Vagina (tissue), 2 donors: ENCODE measurements around the gene AKAP13. TPM values are rescaled to one million over a fixed set of nuclear protein-coding genes. Genes with fewer than 3 reads are reported as not detected.

Experiments used
- DNase-seq, 2 donors: peaks; one replicate each; pipeline ENCODE4 v3.0.0-alpha.2; 2017; ENCODE audit errors: extremely low spot score in 2 of 2
- H3K27ac ChIP-seq: fragments of 200-600 bp; sonication (generic); one replicate; pipeline ENCODE4 v1.5.1; 2019
- H3K27me3 ChIP-seq: fragments of 200-600 bp; sonication (generic); one replicate; pipeline ENCODE4 v1.5.1; 2019
- H3K36me3 ChIP-seq, 2 donors: fragments of 200-600 bp; sonication (generic); one replicate each; pipeline ENCODE4 v1.5.1; 2017 to 2019
- H3K4me1 ChIP-seq: fragments of 200-600 bp; sonication (generic); one replicate; pipeline ENCODE4 v1.5.1; 2019
- H3K4me3 ChIP-seq, 2 donors: fragments of 200-600 bp; sonication (generic); 1 replicate in 1 of 2; 2 replicates in 1 of 2; pipeline ENCODE4 v1.5.1; 2016 to 2019
- H3K9me3 ChIP-seq: fragments of 200-600 bp; sonication (generic); one replicate; pipeline ENCODE4 v1.5.1; 2019
- POLR2A ChIP-seq, 2 donors: fragments of 450-650 bp; IDR thresholded peaks; one replicate each; pipeline ENCODE4 v1.6.1; 2017; ENCODE audit warnings: antibody characterized with exemption in 2 of 2, mild to moderate bottlenecking in 2 of 2, moderate library complexity in 2 of 2
- POLR2AphosphoS5 ChIP-seq, 2 donors: sonication (generic); formaldehyde crosslinking; IDR thresholded peaks; one replicate each; pipeline ENCODE4 v1.9.0; 2017; ENCODE audit warnings: antibody characterized with exemption in 2 of 2, mild to moderate bottlenecking in 2 of 2, low read depth in 1 of 2; ENCODE audit not compliant: insufficient read depth in 1 of 2
- intact Hi-C: fragments of 100-400 bp; cut with DNase I; formaldehyde crosslinking; loops from one replicate; pipeline ENCODE4 v1.15.1; 2023
- total RNA-seq: library from RNA; depleted of rRNA; stranded (reverse); fragments of >200 nt; gene quantifications from one replicate; pipeline ENCODE4 v1.2.3, GENCODE V29; 2016
- TF ChIP-seq, protein P1 (sequence below), 3 experiments: fragments of 450-650 bp in 2 of 3; fragments of 200-600 bp in 1 of 3; sonication (generic) in 1 of 3; IDR thresholded peaks; one replicate each; pipeline ENCODE4 v1.5.1; 2017 to 2019; ENCODE audit warnings: antibody characterized with exemption in 3 of 3, mild to moderate bottlenecking in 2 of 3, moderate library complexity in 2 of 3

The AKAP13 gene
- total RNA-seq, 1 donor from 2014 or later: 177 TPM

DNA sequence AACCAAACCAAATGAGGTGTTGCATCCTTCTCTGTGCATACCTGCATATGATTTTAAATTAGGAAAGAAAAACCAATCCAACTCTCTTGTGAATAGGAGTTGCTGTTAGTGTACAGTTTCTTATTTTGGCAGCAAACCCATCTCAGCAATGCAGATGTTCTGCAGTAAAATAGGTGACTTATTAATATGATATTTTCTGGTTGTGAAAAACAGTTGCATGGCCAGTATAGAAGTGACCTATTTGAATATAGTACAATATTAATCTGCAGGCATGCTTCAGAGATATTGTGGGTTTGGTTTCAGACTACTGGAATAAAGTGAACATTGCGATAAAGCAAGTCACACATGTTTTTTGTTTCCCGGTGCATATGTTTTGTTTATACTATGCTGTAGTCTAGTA, 42.2 kb downstream of the AKAP13 start:
- intact Hi-C loops: no loop called here
- H3K36me3 ChIP-seq: no peaks in the 10 kb centered on the region
- H3K27me3 ChIP-seq: no peaks in the 10 kb centered on the region
- H3K27ac ChIP-seq: no peak overlapping the region
- H3K4me1 ChIP-seq: peaks cover 41% of the 10 kb centered on the region
- TF ChIP-seq, protein P1, sequence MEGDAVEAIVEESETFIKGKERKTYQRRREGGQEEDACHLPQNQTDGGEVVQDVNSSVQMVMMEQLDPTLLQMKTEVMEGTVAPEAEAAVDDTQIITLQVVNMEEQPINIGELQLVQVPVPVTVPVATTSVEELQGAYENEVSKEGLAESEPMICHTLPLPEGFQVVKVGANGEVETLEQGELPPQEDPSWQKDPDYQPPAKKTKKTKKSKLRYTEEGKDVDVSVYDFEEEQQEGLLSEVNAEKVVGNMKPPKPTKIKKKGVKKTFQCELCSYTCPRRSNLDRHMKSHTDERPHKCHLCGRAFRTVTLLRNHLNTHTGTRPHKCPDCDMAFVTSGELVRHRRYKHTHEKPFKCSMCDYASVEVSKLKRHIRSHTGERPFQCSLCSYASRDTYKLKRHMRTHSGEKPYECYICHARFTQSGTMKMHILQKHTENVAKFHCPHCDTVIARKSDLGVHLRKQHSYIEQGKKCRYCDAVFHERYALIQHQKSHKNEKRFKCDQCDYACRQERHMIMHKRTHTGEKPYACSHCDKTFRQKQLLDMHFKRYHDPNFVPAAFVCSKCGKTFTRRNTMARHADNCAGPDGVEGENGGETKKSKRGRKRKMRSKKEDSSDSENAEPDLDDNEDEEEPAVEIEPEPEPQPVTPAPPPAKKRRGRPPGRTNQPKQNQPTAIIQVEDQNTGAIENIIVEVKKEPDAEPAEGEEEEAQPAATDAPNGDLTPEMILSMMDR (IDR thresholded peaks at IDR 0.05): no peak
- TF ChIP-seq POLR2A (IDR thresholded peaks at IDR 0.05): no peak
- no peak for TF ChIP-seq POLR2AphosphoS5 (IDR thresholded peaks at IDR 0.05; ENCODE audit: insufficient read depth in 1 of 2, low read depth in 1 of 2)
- H3K4me3 ChIP-seq: no peak overlapping the region
- DNase-seq: no peak
- no peaks in the 10 kb centered on the region for H3K9me3 ChIP-seq

- Histone ChIP-seq H3K9me3 (no peaks in the 10 kb centered on the region), H3K36me3 (no peaks in the 10 kb centered on the region), H3K4me1 (peaks cover 41% of the 10 kb centered on the region), H3K27me3 (no peaks in the 10 kb centered on the region), H3K27ac (no peak overlapping the region), H3K4me3 (no peak overlapping the region)
- no peak for DNase-seq
- TF ChIP-seq POLR2AphosphoS5 (IDR thresholded peaks at IDR 0.05; ENCODE audit: insufficient read depth in 1 of 2, low read depth in 1 of 2) (no peak), POLR2A (IDR thresholded peaks at IDR 0.05) (no peak)
- TF ChIP-seq, protein P1 (IDR thresholded peaks at IDR 0.05): no peak
- intact Hi-C loops: no loop called here
These were observed 42.9 kb downstream of the AKAP13 start for GRCh38 chr15:85423256-85423655.

GRCh38 chr15:85424154-85424553, 43.8 kb downstream of the AKAP13 start:
- TF ChIP-seq POLR2A (IDR thresholded peaks at IDR 0.05) (no peak), POLR2AphosphoS5 (IDR thresholded peaks at IDR 0.05; ENCODE audit: insufficient read depth in 1 of 2, low read depth in 1 of 2) (no peak)
- TF ChIP-seq, protein P1 (IDR thresholded peaks at IDR 0.05): no peak
- Histone ChIP-seq H3K27me3 (no peaks in the 10 kb centered on the region), H3K9me3 (no peaks in the 10 kb centered on the region), H3K4me1 (peaks cover 41% of the 10 kb centered on the region), H3K27ac (no peak overlapping the region), H3K4me3 (no peak overlapping the region), H3K36me3 (no peaks in the 10 kb centered on the region)
- intact Hi-C loops: no loop called here
- no peak for DNase-seq

GRCh38 chr15:85426481-85426880, 46.1 kb downstream of the AKAP13 start:
- TF ChIP-seq POLR2A (IDR thresholded peaks at IDR 0.05): no peak
- no peak for TF ChIP-seq POLR2AphosphoS5 (IDR thresholded peaks at IDR 0.05; ENCODE audit: insufficient read depth in 1 of 2, low read depth in 1 of 2)
- TF ChIP-seq, protein P1 (IDR thresholded peaks at IDR 0.05): no peak
- Histone ChIP-seq H3K9me3 (no peaks in the 10 kb centered on the region), H3K36me3 (no peaks in the 10 kb centered on the region), H3K4me1 (peaks cover 33% of the 10 kb centered on the region), H3K27ac (no peak overlapping the region), H3K4me3 (no peak overlapping the region), H3K27me3 (no peaks in the 10 kb centered on the region)
- no peak for DNase-seq
- intact Hi-C loops: no loop called here

DNA sequence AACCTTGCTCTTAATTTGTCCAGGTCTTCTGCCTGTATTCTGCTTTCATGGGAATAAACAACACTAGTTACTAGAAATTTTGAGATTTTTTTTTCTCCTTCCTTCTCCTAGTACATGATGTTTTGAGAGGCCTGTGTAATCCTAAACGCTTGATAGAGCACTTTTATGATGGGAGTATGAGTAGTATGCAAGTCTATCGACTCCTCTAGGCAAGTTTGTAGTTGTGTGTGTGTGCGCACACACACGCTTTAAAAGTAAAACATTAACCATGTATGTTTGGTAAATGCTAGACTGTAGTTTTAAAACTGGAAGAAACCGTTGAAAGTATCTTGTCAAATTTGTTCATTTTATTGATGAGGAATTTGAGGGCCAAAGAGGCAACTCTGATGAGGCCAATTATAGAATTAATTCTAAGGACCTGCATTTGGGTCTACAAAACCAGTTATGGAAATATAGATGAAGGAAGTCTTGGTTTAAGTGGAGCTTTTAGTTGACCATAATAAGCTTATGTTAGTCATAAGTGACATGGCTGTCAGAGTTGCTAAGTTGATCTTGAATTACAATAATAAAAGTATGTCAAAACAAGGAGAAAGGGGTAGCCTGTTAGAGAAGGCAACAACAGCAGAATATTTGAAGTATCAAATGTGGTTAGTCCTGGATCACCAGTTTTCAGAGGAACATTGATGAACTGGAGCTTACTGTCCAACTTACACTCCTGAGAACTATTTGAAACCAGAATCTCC, 47.1 kb downstream of the AKAP13 start:
- Histone ChIP-seq H3K27ac (no peak overlapping the region), H3K9me3 (no peaks in the 10 kb centered on the region), H3K36me3 (no peaks in the 10 kb centered on the region), H3K4me3 (no peak overlapping the region), H3K4me1 (peaks cover 39% of the 10 kb centered on the region), H3K27me3 (no peaks in the 10 kb centered on the region)
- no peak for DNase-seq
- intact Hi-C loops: no loop called here
- no peak for TF ChIP-seq POLR2A (IDR thresholded peaks at IDR 0.05)
- TF ChIP-seq POLR2AphosphoS5 (IDR thresholded peaks at IDR 0.05; ENCODE audit: insufficient read depth in 1 of 2, low read depth in 1 of 2): no peak
- TF ChIP-seq, protein P1 (IDR thresholded peaks at IDR 0.05): no peak
